H1 (cell line): ENCODE results near the gene INPP4B.

Source experiments
- CTCF ChIP-seq, 3 experiments: IDR thresholded peaks; 1 replicate in 2 of 3; 2 replicates in 1 of 3; pipeline versions ENCODE4 v1.5.1 to v1.6.1; 2011; ENCODE audit warnings: low read length in 3 of 3, mild to moderate bottlenecking in 3 of 3, inconsistent platforms in 2 of 3, low read depth in 1 of 3, moderate library complexity in 1 of 3; ENCODE audit not compliant: insufficient read depth in 1 of 3; ENCODE audit errors: control extremely low read depth in 1 of 3
- NRF1 ChIP-seq: IDR thresholded peaks from 2 replicates; pipeline ENCODE4 v1.6.1; 2011; ENCODE audit warnings: mild to moderate bottlenecking, low read depth, low read length, improper control_type of control experiment
- POLR2AphosphoS5 ChIP-seq: IDR thresholded peaks from 2 replicates; pipeline ENCODE4 v1.6.1; 2011; ENCODE audit warnings: low read depth, low read length
- SIN3A ChIP-seq, 2 experiments: IDR thresholded peaks in 1 of 2; conservative IDR thresholded peaks in 1 of 2; 2 replicates each; pipeline ENCODE4 v1.6.1; 2011 to 2012; ENCODE audit warnings: low read length in 2 of 2, improper control_type of control experiment in 1 of 2, low read depth in 1 of 2, mild to moderate bottlenecking in 1 of 2
- SIX5 ChIP-seq: IDR thresholded peaks from 2 replicates; pipeline ENCODE4 v1.6.1; 2011; ENCODE audit warnings: mild to moderate bottlenecking, low read depth, low read length

- TF ChIP-seq SIN3A (conservative IDR thresholded peaks at IDR 0.05 in 1 of 2, IDR thresholded peaks at IDR 0.05 in 1 of 2; ENCODE audit: low read depth in 1 of 2, low read length in 2 of 2) (no peak), NRF1 (no peak), CTCF (IDR thresholded peaks at IDR 0.05; ENCODE audit: control extremely low read depth in 1 of 3, insufficient read depth in 1 of 3, low read depth in 1 of 3, low read length in 3 of 3) (no peak), SIX5 (no peak), POLR2AphosphoS5 (no peak)
Measured at GRCh38 chr4:142844782-142845181, 1.3 kb downstream of the INPP4B start.
